HS-27A (cell line): ENCODE measurements around the gene ARL14EP.

Experiments
- DNase-seq: peaks from one replicate; pipeline ENCODE4 v3.0.0-alpha.2; 2012; ENCODE audit warnings: low read depth, missing footprints

The ARL14EP gene

DNA sequence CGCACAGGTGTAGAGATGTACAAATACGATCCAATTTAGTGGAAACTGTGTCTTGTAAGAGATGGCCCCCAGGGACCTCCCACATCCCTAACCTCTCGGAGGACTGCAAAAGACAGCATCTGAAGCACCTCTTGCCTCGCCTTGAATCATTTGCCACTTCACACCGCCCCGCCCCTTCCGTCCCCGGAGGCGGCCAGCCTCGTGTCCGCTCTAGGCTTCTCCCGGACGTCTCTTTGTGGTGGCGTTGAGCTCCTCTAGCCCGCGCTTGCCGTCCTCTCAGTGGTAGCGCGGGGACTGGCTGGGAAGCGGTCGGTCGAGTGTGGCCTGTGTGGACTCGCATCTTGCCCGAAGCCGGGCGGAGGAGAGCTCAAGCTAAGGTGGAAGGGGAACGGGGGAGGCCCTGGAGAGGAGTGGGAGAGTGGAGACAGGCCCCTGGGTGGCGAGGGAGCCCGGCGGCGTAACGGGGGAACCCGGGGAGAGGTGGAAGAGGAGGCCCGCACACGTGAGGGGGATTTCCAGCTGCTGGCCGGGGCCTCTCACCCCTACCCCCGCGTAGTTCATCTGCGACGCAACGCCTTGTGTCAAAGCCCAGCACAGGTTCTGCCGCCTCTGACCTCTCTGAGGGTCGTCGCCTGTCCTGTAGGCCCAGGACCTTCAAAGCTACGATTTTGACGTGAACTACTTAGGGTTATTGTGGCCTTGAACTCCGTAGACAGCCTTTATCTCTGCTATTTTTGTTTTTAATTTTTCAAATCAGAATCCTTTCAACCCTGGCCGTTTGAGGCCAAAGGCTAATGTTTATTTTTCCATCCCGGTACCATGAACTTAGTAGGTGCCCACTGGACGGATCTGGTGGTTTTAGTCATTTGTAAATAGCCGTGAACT lies at the start of gene ARL14EP:
Gene ARL14EP (plus strand): TSS at position 279 of the 885 bp plus-strand sequence. CDS start 7,845 bp downstream, outside the sequence.
- peak; percentile 89 for DNase-seq

DNA sequence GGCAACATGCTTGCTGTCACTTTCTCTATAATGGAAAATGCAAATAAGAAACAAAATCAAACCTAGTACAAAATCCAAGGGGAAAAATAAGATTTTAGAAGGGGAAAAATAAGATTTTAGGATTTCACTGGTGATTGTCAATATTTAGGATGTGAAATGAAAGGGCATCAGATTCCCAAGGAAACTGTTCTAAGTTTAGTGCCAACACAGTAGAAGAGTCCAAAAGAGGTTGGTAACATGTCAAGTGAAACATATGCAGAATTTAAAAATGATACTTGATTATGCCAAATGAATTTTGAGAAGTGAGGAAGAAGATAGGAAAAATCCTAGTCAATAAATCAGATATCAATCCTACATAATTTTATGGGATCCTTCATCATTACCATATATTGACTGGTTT lies 45.7 kb upstream of the ARL14EP start:
- DNase-seq, result no peak

DNA sequence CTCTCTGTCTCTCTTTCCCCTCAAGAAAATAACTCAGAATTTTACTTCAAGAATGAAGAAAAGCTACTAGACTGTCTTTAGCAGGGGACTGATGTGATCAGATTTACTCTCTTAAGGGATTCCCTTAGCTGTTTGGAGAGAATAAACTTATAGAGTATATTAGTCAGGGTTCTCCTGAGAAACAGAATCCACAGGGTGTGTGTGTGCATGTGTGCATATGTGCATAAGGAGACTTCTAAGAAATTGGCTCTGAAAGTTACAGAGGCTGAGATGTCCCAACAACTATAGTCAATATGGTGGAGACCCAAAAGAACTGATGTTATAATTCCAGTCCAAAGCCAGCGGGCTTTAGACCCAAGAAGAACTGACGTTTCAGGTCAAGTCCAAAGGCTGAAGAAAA lies 43.1 kb upstream of the ARL14EP start:
- no peak for DNase-seq

DNA sequence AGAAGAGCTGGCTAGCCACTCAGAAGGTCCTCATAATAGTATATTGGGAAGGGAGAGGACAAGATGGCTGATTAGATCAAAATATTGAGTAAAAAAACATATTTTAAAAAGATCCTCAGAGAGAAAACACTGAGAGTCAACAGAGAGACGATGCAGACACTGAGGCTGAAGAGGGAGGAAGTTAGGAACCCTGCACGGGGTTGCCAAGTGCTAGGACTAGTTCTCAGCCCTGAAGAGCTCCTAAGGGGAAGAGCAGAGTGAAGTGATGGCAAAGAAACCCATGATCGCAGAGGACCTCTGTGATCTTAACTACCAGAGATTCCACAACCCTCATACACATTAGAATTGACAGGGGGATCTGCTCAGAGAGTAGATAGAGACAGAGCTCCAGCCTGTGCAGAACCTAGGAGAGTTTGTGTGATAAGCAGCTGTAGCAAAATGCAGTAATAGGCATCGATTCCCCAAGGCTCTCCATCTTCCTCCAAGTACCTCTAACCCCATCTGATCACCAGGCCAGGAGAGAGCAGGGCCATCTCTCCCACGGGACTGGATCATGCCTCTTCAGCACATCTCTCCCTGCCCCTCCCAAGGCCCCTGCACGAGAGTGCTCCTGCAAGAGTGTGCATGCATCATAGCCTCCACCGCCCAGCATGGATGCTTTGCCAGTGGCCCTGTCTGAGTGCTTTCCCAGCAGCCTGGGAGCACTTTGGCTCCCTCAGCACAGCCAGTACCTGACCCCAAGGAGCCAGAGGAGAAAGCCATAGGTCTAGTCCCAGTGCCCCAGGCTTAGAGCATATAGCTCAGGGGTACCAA lies 41.2 kb upstream of the ARL14EP start:
- no peak for DNase-seq

DNA sequence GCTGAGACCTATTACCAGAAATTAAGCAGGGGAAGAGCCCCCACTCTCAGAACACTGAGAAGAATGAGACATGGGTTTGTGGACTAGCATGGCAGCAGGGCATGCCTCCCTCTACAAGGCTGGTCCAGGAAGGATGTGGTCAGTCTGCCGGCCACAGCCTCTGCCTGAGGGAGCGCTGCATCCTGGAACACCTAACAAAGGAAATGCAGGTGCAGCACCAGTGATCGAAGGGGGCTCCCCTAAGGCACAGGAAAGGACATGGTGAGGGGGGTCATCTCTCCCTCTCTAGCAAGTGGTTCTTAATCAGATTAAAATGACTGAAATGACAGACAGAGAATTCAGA lies 40.6 kb upstream of the ARL14EP start:
- DNase-seq, result no peak

DNA sequence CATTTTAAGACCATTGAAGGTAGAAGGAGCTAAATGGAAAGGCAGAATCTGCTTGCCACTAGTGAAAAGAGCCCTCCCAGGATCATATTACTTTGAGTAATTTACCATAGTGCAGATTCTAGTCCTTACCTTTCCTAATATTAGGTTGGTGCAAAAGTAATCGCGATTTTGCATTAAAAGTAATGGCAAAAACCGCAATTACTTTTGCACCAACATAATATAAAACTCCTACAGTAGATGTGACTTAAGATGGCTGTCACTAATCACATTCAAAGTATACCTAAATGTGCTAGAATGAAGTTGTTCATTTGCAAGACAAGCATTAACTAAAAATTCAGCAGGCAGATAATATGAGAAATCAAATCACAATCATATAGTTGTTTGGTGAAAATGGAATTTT lies 38.1 kb upstream of the ARL14EP start:
- no peak for DNase-seq

DNA sequence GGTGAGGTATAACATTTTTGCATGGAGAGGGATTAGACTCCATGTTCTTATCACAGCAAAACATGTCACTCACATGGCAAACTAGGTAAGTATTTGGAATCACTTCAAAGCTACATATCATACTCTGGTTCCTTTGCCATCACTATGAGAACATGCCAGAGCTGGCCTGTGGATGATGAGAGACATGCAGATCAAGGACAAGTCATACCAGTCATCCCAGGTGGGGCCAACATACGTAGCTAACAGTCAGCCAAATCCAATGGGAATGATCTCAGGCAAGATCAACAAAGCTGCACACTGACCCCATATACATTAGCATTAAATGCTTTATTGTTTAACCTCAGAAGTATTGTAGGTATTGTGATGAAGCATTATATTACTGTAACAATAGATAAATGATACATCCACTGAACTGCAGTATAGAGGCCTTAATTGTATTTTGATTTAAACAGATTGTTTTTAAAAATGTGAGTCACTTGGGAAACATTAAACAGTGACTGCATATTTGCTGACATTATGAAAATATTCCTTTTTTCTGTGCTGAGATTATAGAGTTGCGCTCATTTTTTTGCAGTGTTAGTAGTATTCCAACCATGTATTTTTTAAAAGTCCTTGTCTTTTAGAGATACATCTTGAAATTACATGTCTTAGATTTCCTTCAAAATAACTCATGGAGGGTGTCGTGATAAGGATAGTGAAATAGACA lies 37.3 kb upstream of the ARL14EP start:
- no peak for DNase-seq

DNA sequence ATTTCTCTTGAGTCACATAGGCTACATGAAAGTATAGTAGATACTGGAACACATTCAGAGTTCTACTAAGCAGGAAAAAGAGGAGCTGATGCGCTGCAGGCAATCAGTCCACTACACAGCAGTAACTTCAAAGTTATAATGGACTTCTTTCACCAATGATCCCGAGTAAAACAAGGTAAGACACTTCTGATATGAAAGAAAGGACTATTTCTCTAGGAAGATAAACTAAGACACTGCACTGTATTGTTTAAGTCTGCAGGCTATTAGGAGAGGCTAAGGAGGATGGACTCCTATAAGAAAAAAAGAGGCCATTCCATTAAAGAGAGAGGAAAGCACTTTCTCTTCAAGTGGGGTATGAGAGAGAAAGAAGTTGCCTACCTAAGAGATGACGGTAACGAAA lies 31.6 kb upstream of the ARL14EP start:
- no peak for DNase-seq

DNA sequence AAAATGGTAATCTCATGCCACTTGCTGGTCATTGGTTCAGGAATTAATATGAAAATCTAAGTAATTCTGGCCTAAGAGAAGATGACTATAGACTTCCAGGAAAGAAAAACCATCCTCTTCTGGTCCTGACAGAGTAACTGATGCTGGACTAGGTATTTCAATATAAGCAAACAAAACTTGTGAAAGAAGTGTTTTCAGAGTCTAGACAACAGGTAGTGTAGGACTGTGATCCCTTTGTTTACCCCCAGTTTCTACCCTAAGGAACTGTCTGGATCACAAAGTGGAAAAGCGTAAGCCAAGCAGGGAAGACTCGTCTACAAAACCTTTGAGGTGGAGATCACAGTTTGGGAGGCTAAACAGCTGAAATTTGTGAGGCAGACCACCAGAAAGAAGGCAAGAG lies 30.4 kb upstream of the ARL14EP start:
- no peak for DNase-seq

DNA sequence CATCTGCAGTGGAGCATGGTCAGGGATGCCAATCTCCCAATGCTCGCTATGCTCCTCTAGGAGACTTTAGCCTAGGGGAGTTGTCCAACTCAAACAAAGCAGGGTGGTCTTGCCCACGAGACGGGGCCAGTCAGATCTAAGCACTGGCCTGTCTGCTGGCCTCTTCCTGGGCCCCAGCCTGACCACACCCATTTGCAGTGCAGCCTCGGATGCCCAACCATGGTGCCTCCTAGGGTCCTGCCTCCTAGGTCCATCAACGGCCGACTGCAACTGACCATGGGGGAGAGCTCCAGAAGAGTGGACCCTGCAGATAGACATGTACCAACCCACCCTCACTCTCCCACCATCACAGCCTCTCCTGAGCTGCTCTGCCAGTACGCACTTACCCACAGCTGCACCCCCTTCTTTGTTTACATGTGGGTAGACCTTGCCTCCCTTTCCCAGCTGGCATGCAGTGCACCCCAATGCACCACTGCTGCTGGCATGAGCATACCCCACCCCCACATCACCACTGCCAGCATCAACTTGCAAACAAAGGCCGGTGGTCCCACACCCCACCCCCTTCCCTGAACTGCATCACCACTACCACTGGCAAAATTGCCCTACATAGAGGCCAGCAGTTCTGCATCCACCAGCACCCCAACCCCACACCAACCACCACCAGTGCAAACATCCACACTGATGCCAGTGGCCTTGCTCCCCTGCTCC lies 27.6 kb upstream of the ARL14EP start:
- DNase-seq, result no peak

DNA sequence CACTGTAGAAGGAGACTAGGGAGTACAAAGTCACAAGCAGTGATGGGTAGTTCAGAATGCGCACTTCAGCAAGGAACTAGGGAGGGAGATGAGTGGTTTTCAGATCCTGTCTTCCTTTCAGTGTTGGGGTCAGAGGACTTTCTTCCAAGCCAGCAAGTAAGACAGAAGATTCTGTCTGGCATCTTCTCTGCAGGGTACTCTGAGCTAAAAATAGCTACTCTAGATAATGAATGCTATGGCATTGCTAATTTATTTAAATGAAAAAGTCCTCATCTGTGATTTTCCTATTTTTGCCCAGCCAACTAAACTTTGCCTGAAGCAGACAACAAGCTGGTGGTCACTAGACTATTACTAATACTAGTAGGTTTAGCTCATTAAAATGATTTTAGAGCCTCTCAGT lies 18.3 kb upstream of the ARL14EP start:
- DNase-seq, result no peak

DNA sequence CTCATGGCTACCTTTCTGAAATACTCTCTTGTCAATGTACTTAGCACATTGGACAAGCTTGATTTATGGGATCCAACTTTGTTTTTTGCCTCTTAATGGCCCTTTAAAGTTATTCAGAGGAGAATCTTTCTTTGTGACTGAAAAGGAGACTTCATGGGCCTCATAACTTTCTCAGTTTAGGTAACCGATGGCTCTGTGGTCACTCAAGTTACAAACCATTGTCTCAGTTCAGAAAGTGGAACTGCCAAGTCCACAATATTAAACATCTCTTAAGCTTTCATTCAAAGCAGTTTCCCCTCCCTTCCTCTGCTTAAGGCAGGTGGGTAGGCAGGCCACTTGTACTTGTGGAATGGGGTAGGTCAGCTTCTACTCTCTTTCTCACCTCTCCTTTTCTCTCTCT lies 12.3 kb upstream of the ARL14EP start:
- no peak for DNase-seq

DNA sequence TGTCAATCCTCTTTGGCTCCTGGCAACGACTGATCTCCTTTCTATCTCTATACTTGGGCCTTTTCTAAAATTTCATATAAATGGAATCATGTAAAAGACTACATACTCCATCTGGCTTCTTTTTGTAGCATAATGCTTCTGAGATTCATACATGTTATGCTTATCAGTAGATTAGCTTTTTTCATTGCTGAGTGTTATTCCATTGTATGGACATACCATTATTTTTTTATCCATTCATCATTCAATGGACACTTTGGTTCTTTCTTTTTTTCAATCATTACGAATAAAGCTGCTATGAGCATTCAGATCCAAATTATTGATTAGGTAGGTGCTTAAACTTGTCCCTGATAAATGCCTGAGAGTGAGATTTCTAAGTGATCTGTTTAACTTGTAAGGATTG lies 11.7 kb upstream of the ARL14EP start:
- DNase-seq, result no peak

DNA sequence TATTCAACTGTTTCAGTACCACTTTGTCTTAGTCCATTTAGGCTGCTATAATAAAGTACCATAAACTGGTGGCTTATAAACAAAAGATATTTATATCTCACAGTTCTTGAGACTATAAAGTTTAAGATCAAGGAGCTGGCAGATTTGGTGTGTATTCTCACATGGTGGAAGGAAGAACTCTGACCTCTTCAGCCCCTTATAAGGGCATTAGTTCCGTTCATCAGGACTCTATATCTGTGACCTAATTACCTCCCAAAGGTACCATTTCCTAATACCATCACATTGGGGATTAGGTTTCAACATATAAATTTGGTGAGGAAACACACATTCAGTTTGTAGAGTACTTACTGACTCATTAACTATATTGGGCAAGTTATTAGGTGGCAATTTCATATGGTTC lies 10.7 kb upstream of the ARL14EP start:
- DNase-seq, result no peak

DNA sequence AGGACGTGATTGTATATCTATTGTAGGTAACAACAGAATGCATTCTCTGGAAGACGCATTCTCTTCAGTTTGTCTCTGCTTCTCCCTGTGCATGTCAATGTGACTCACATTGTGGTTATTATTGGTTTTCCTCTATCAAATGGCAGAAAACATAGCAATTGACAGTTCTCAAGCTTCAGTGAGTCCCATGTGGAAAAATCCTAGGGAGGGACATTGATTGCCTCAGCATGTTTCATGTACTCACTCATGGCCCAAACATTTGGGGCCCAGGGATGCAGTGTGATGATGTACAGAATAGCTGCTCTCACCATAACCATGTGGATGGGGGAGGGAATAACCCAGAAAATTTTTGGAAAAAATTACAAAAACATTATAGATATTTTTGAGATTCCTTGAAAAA lies 9.3 kb upstream of the ARL14EP start:
- DNase-seq, result peak; percentile 77

DNA sequence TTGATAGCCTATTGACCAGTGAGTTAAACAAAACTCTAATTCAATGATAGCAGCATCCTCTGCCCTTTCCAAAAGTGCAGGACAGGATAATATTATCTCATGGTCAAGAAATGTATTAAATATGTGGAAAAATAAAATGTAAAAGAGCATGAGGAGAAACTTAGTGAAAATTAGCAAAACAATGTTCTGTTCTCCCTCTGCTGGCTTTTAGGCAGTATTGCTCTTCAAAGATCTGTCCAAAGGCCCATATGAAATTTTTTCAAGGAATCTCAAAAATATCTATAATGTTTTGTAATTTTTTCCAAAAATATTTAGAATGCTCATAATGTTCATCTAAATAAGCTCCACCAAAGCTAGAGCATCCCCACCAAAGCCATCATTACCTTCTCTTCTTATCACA lies 8.3 kb upstream of the ARL14EP start:
- DNase-seq, result no peak

DNA sequence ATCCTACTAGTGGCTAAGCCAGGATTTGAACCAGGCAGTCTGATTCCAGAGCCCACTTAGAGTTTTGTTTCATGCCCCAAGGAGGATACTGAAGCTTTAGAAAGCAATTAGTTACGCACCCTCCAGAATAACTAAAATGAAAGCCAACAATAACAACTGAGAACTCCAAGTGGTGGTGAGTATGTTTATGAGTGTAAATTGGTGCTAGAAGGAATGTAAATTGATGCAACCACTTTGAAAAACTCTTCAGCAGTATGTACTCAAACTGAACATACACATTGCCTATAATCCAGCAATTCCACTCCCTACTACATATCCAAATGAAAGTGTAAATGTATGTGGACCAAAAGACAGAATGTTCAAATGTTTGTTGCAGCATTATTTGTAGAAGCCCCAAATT lies 6.7 kb upstream of the ARL14EP start:
- DNase-seq, result no peak

DNA sequence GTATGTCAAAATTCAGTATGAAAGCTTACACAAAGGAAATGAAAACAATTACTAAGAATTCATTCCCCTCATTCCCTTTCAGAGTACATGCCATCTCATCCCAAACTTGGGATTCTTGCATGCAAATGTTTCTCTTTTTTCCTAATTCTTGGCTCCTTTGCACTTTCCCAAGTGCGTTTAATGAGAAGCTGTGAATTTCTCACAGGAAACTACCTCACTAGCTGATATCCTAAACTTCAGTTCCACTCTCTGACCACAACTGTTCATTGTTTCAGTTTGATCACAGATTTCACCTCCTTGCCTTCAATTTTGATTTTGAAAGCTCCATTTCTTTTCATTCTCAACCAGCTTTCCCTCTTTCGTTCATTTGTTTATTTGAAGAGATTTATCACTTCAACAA lies 5.9 kb upstream of the ARL14EP start:
- DNase-seq, result no peak

DNA sequence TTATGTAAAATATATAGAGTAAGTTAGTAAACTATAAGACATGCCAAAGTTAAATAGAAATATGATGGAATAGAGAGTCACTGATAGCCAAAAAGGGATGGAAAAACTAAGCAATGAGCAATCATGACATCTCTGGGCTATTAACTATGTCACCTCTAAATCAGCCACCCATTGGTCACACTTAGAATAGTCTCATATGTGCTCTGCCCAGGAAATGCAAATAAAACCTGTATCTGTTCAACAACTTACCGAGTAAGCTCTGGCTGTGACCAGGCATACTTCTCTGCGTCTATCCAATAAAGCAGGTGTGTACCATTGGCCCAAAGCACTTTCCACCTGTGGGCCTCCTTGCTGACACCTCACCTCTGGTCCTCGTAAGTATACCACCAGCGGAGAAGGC lies 1.6 kb upstream of the ARL14EP start:
- DNase-seq, result no peak

DNA sequence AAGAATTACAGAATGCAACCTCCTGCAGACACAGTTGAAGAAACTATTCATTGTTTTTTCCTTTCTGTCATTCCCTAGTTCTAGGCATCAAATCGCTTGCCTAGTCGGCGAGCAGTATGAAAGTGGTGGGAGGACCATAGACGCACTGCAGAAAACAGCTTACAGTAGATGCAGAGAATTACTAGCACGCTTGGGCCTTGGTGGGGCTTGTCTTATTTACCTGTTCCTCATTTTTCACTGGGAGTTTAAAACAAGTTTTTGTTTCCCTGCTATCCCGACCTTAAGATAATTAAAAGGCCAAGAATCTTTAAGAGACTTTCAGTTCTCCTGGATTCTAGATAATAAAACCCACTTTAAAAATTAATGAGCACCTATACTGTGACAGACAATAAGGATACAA lies 713 bp upstream of the ARL14EP start:
- no peak for DNase-seq

DNA sequence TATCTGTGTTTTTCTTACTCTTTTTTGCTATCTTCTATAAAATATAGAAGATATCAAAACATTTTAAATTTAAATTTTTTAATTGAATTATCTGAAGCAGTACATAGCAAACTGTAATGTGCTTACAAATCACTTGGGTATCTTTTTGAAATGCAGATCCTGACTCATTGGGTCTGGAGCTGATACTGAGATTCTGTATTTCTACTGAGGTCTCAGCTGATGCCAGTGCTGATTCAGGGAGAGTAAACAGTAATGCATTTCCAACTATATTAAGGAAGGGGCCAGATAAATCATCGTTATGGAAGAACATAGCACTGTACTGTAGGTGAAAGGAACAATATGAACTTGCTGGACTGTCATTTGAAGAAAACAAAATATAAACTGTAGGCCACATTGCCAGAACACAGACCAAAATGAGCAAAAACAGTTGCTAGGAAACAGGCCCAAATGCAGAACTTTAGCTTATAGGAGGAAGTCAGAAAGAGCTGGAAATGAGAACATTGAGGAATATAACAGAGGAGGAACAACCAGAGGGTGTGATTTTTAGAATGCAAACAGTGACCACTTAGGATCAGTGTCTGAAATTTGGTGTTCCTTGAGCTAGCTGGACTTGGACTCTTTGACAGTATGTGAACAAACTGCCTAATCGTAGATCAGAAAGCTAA lies 3.3 kb downstream of the ARL14EP start:
- DNase-seq, result no peak

DNA sequence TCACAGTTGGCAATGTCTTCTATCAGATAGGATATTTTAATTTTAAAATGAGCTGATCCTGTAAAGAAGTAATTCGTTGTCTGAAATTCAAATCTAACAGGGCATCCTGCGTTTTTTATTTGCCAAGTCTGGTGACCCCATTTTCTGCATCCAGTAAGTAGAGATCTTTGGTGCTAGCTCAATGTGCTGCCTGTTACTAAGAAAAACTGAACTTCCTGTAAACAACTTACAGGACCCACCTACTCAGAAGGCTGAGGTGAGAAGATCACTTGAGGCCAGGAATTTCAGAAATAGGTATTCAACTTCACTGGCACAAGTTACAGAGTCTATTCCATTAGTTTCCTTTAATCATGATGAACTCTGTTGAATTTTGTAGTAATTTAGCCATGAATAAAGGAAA lies 4.0 kb downstream of the ARL14EP start:
- no peak for DNase-seq
